Epithelial cell of alveolus of lung (primary cell): ENCODE measurements around the gene MSANTD1. TPM values are rescaled to one million over a fixed set of nuclear protein-coding genes. Genes with fewer than 3 reads are reported as not detected.

ENCODE experiments used
- total RNA-seq: library from RNA; depleted of rRNA; stranded (reverse); fragments of >200 nt; gene quantifications from 2 replicates; pipeline ENCODE4 v1.2.1, GENCODE V29; 2015

The MSANTD1 gene
- total RNA-seq: 0.48 and 0.52 TPM in 2 replicates

DNA sequence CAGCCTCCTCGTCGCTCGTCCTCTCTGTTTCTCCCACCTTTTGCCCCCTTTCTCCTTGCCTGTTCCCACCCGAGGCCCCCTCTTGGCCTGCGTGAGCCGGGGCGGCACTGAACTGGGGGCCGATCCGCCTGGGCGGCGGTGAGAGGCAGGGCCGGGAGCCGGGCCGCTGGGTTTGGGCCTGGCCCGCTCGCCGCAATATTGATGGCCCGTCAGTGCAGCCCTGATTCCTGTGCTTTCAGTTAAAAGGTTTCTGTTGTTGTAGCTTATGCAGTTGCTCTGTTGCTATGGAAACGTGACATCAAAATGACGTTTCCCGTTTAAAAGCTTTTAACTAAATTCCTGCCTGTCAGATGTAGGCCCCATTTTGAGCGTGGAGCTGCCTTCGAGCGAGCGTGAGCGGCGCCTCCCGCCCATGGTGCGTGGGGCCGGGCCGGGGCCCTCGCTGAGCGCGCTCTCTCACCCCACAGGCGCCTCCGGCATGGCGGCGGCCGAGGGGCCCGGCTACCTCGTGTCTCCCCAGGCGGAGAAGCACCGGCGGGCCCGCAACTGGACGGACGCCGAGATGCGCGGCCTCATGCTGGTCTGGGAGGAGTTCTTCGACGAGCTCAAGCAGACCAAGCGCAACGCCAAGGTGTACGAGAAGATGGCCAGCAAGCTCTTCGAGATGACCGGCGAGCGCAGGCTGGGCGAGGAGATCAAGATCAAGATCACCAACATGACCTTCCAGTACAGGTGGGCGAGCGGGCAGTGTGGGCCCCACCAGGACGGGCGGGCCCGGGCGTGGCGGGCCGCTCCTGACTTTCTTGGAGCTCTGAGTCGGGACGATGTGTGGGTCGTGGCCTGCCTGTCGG, at the start of gene MSANTD1:
Gene MSANTD1 (plus strand): TSS at position 349 of the 851 bp plus-strand sequence. CDS start 64 bp downstream, at position 413.

GRCh38 chr4:3292571-3293400, 43.8 kb downstream of the MSANTD1 start, which contains the start of gene RGS12:
TSS of gene RGS12 (plus strand) at chr4:3293021. CDS start at chr4:3316171, 23,150 bp downstream.

Other genes with a start within 250 kb of the MSANTD1 start
- gene HTT-AS, start 174.6 kb upstream of the MSANTD1 start, total RNA-seq: not detected in 2 replicates
- 11.9 and 23.9 TPM in 2 replicates for gene HTT, start 174.5 kb upstream of the MSANTD1 start, total RNA-seq
- 12.9 and 18.7 TPM in 2 replicates for gene RGS12, start 43.9 kb downstream of the MSANTD1 start, total RNA-seq
- 0.32 TPM in 1 of 2 replicates, not detected in the other for gene HGFAC, start 192.8 kb downstream of the MSANTD1 start, total RNA-seq
- 0.13 and 0.32 TPM in 2 replicates for gene DOK7, start 214.1 kb downstream of the MSANTD1 start, total RNA-seq